Fibroblast of mammary gland (primary cell): Measurements from ENCODE around the gene SOS2.

Source experiments
- DNase-seq: peaks from one replicate; pipeline ENCODE4 v3.0.0-alpha.2; 2010; ENCODE audit warnings: low read depth
- H3K4me3 ChIP-seq: 2 replicates; pipeline ENCODE4 v1.5.1; 2011; ENCODE audit warnings: low read depth, mild to moderate bottlenecking, low read length, moderate library complexity; ENCODE audit not compliant: control insufficient read depth
- CTCF ChIP-seq: conservative IDR thresholded peaks from 2 replicates; pipeline ENCODE4 v1.5.1; 2011; ENCODE audit warnings: low read depth, low read length, inconsistent platforms; ENCODE audit not compliant: control insufficient read depth, insufficient read depth

Gene SOS2

GRCh38 chr14:50229681-50230080, 1.7 kb downstream of the SOS2 start:
- no peak for DNase-seq
- TF ChIP-seq CTCF: no peak
- peak overlapping the region; percentile 58 for H3K4me3 ChIP-seq

DNA sequence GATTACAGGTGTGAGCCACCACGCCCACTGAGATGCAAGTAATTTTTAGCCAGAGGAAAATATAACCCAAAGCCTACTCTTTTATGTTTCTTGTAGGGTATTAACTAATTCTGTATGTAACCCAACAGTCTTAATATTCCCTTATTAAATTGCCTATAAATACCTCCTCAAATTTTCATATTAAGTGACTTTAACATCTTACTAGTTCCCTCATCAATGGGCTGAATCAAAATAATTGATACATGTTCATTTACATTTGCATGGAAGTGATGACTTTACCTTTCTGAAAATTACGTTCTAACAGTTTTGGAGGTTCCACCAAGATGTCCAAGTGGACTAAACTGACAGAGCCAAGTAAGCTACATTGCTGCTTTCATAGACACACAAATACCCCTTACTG, 3.1 kb downstream of the SOS2 start:
- DNase-seq: no peak
- no peak overlapping the region for H3K4me3 ChIP-seq
- no peak for TF ChIP-seq CTCF

DNA sequence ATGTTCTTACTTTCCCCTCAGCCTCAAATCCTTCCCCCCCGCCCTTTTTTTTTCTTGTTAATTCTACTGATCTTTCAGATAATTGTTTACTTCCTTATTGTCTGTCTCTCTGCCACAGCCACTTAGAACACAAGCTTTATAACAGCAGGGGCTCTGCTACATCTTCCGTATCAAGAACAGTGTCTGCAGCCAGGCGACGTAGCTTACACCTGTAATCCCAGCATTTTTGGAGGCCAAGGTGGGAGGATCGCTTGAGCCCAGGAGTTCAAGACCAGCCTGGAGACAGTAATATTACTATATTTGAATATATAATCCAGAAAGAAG, 5.4 kb downstream of the SOS2 start:
- no peak for TF ChIP-seq CTCF
- H3K4me3 ChIP-seq: no peak overlapping the region
- DNase-seq: no peak

- H3K4me3 ChIP-seq: no peak overlapping the region
- TF ChIP-seq CTCF: no peak
- DNase-seq: peak; percentile 94
Measured at GRCh38 chr14:50225067-50225973, 6.1 kb downstream of the SOS2 start.

GRCh38 chr14:50222055-50222613, 9.2 kb downstream of the SOS2 start:
- TF ChIP-seq CTCF: no peak
- no peak overlapping the region for H3K4me3 ChIP-seq
- DNase-seq: peak; percentile 60

- no peak for TF ChIP-seq CTCF
- DNase-seq: peak; percentile 14
- no peak overlapping the region for H3K4me3 ChIP-seq
Measured at GRCh38 chr14:50218501-50218900, 12.9 kb downstream of the SOS2 start.
